COLO668 (cell line): ENCODE results near the gene HIC2.
"Not testable (repeated sequence)": the region's sequence is repeated elsewhere in the genome, so short reads cannot be mapped to it uniquely, and the experiment has no call there.

Experiments
- DNase-seq: peaks from one replicate; lab custom pipeline; 2025; ENCODE audit not compliant: unreplicated experiment; lab: John Stamatoyannopoulos, UW

The HIC2 gene

DNA sequence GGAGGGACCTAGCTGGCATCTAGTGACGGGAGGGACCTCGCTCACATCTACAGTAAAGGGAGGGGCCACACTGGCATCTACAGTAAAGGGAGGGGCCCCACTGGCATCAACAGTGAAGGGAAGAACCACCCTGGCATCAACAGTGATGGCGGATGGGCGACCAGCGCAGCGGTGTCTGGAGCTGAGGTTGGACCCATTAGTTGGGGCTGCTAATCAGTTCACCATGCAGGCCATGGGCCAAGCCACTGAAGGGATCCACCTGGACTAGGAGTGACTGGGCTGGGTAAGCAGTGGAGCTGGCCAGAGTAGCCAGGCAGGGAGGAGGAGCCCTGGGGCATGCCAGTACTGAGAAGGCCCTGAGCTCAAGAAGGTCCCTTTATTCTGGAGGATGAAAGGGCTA is 73.4 kb downstream of the HIC2 start:
- not testable (repeated sequence) for DNase-seq

DNA sequence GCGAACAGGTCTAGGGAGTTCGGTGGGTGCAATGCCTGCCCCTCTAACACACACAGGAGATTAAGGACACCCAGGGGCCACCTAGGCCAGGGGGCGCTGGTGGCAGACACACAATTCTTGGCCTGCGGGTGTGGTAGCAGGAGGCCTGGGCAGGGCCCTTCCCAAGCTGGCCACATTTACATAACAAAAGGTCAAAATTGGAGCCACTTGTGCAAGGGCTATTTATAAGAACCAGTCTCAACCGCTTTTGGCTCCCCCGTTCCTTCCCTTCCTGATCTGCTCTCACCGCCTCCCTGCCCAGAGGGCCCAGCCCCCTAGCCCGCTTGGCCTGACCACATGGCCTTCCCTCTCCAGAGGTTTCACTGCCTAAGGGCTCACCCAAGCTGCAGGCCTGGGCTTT is 75.1 kb downstream of the HIC2 start:
- not testable (repeated sequence) for DNase-seq

DNA sequence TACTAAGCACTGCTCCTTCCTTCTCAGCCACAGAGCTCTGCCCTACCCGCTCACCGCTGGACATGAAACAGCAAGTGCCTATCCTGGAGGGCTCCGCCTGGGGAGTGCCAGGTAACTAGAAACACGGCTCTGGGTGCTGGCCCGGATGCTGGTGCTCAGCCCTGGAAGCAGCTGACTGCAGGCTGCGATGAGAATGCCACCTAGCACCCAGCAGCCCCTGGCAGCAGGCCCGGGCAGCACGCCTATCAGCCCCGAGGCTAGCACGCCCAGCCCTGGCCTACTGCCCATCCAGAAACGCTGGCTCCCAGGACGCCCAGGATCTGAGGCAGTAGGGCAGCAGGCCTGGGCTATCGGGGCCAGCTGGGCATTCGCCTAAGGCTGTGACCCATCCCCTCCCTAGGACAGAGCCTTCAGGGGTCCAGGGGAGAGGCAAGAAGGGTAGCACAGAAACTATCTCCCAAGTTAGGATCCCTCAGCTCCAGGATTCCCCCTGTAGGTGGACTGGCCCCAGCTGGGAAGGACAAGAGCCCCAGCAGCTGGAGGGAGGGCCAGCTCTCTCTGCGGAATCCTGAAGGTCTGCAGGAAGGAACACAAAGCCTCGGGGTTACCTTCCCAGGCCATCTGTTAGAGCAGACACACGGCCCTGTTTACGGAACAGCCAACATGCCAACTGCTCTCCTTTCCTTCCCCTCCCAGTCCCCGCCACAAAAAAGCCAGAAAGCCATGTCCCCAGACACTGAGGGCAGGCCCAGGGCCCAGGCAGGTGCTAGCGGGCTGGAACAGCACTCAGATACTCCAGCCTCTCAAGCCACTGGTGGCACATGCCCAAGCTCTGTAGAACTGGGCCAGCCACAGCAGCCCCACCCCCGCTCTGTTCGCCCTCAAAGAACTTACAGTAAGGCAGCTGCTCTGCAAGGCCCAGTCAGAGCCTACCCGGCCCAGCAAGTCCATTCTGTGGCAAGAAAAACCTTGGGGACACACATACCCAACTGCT is 76.9 kb downstream of the HIC2 start:
- DNase-seq = not testable (repeated sequence)

DNA sequence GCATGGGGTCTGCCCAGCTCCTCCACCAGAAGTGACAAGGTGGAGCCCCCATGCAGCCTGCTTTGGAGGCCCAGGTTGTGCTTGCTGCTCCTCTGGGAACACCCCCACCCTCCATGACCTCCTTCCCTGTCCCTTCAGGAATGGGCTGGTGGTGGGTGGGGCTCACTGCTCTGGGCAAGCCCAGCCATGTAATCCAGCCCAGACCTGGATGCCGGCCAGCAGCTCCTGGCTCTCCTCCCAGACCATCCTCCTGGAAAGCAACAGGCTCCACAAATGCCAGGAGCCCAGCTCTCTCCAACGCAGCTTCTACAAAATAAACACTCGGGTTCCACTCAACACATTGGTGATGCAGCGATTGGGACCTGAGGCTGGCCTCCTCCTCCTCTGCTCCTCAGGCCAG is 80.8 kb downstream of the HIC2 start:
- not testable (repeated sequence) for DNase-seq

DNA sequence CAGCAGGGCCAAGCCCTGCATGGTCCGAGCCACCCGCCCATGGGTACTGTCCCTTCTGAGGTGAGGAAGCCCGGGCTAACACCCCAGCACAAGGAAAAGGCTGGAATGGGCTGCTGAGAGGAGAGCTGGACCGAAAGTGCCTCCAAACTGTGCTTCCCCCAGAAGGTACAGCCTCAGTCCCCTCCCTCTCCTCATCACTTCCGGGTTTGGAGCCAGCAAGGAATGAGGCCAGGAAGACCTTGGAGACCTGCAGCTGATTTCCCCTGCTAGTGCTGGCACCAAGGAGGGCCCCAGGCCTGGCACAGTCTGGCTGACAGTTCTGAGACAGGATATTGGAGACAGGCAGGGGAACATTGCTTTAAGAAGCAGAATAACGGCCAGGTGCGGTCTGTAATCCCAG is 81.3 kb downstream of the HIC2 start:
- not testable (repeated sequence) for DNase-seq

DNA sequence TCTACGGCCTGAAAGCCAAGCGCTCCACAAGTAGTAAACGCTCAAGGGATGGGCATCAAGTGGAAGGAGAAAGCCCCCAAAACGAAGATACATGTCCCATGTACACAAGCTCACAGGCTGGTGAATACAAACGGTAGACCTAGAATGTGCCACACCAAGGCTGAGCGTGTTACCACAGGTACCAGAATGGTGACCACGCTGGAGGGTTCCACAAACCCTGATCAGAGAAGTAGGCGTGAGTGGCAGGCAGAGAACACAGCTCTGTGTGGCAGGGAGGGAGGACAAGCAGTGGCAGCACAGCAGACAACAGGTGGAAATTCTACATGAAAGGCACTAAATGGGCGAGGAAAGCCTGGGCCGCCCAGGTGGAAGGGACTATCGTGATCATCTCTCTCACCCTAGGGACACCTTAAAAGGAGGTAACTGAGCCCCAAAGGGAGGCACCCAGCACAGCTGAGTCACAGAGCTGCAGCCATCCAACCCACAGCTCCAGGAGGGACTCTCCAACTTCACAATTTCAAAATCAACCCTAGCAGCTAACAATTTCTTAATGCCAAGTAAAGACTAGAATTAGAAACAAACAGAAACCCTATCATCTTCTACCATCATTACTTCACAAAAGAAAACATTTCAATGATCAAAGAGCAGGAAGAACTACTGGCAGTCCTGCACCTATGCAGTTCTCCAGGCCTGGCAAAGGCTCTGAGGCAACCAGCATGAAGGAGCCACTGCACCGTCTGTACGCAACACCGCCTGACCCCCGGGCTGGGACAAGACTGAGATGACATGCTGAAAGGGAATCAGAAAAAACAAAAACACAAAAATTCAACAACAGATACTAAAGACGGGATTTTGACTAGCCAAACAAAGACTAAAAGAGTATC is 82.7 kb downstream of the HIC2 start:
- not testable (repeated sequence) for DNase-seq
